IMR-90 (cell line): Measurements from ENCODE around the gene TUBGCP6. TPM values are rescaled to one million over a fixed set of nuclear protein-coding genes. Genes with fewer than 3 reads are reported as not detected.

Experiments used
- ATAC-seq: fragments of 200-7000 bp; cut with Tn5 transposase; 2 replicates; pipeline ENCODE4 v1.9.1; 2020; ENCODE audit warnings: low read depth, mild to moderate bottlenecking, moderate library complexity
- BruUV-seq: library from RNA; stranded (reverse); fragments of 400-500 nt; replicated peaks from 2 replicates; lab custom pipeline; 2021; lab: Mats Ljungman, UMichigan
- CTCF ChIA-PET: fragments of 300-600 bp; formaldehyde crosslinking; extraction: SDS; loops from one replicate; lab custom pipeline; 2021; ENCODE audit warnings: antibody characterized with exemption; lab: Yijun Ruan, JAX
- POLR2A ChIA-PET: fragments of 300-600 bp; sonication (Branson Sonifier 250); formaldehyde crosslinking; loops from one replicate; lab custom pipeline; 2022; ENCODE audit warnings: antibody characterized with exemption; ENCODE audit not compliant: unreplicated experiment; lab: Charles Lee
- DNase-seq: peaks from one replicate; pipeline ENCODE4 v3.0.0; 2013
- H2AFZ ChIP-seq: replicated peaks from 2 replicates; pipeline ENCODE3; 2013; ENCODE audit warnings: low read length, mild to moderate bottlenecking; ENCODE audit not compliant: poor library complexity
- H2AK5ac ChIP-seq: 2 replicates; pipeline ENCODE4 v1.6.1; 2013; ENCODE audit warnings: low read depth, low read length, inconsistent platforms
- H2AK9ac ChIP-seq: replicated peaks from 2 replicates; pipeline ENCODE3; 2013; ENCODE audit warnings: mild to moderate bottlenecking, low read depth, low read length, moderate library complexity; ENCODE audit not compliant: poor library complexity
- H2BK120ac ChIP-seq: 2 replicates; pipeline ENCODE4 v1.6.1; 2013; ENCODE audit warnings: low read depth, low read length, inconsistent platforms
- H2BK15ac ChIP-seq: 3 replicates; pipeline ENCODE4 v1.6.1; 2013; ENCODE audit warnings: low read depth, low read length, inconsistent platforms
- H2BK20ac ChIP-seq: 2 replicates; pipeline ENCODE4 v1.6.1; 2013; ENCODE audit warnings: low read depth, mild to moderate bottlenecking, inconsistent platforms, low read length, moderate library complexity
- H2BK5ac ChIP-seq: 2 replicates; pipeline ENCODE4 v1.6.1; 2013; ENCODE audit warnings: mild to moderate bottlenecking, low read depth, low read length, inconsistent platforms; ENCODE audit not compliant: poor library complexity, severe bottlenecking
- H3K14ac ChIP-seq: replicated peaks from 2 replicates; pipeline ENCODE4 v1.6.1; 2013; ENCODE audit warnings: low read depth, low read length, inconsistent platforms
- H3K18ac ChIP-seq: 2 replicates; pipeline ENCODE4 v1.6.1; 2013; ENCODE audit warnings: low read depth, low read length, control low read depth
- H3K23ac ChIP-seq: 2 replicates; pipeline ENCODE4 v1.6.1; 2013; ENCODE audit warnings: low read depth, low read length, inconsistent platforms
- H3K27ac ChIP-seq: 2 replicates; pipeline ENCODE4 v1.5.1; 2013; ENCODE audit warnings: mild to moderate bottlenecking, control low read depth, low read length; ENCODE audit not compliant: insufficient read depth
- H3K27me3 ChIP-seq: 2 replicates; pipeline ENCODE4 v1.6.1; 2013; ENCODE audit warnings: low read length; ENCODE audit not compliant: control insufficient read depth, insufficient read depth
- H3K36me3 ChIP-seq: 2 replicates; pipeline ENCODE4 v1.6.1; 2013; ENCODE audit warnings: low read length, mixed read lengths; ENCODE audit not compliant: control insufficient read depth, insufficient read depth
- H3K4ac ChIP-seq: 2 replicates; pipeline ENCODE4 v1.6.1; 2013; ENCODE audit warnings: low read depth, low read length, inconsistent platforms
- H3K4me1 ChIP-seq: 2 replicates; pipeline ENCODE4 v1.6.1; 2013; ENCODE audit warnings: low read length, mixed read lengths; ENCODE audit not compliant: control insufficient read depth, insufficient read depth
- H3K4me2 ChIP-seq: 2 replicates; pipeline ENCODE4 v1.6.1; 2013; ENCODE audit warnings: low read depth, mild to moderate bottlenecking, control low read depth, low read length, moderate library complexity
- H3K4me3 ChIP-seq: 2 replicates; pipeline ENCODE4 v1.5.1; 2013; ENCODE audit warnings: low read depth, mild to moderate bottlenecking, control low read depth, low read length, moderate library complexity; ENCODE audit not compliant: insufficient read depth
- H3K56ac ChIP-seq: 2 replicates; pipeline ENCODE4 v1.6.1; 2013; ENCODE audit warnings: low read length, inconsistent platforms; ENCODE audit not compliant: insufficient read depth; ENCODE audit errors: extremely low read depth
- H3K79me1 ChIP-seq, 2 experiments: 2 replicates each; pipeline ENCODE4 v1.6.1; 2013; ENCODE audit warnings: low read length in 2 of 2, inconsistent platforms in 1 of 2, low read depth in 1 of 2
- H3K9ac ChIP-seq: 2 replicates; pipeline ENCODE4 v1.6.1; 2013; ENCODE audit warnings: low read depth, low read length, control low read depth
- H3K9me1 ChIP-seq: 2 replicates; pipeline ENCODE4 v1.6.1; 2013; ENCODE audit warnings: low read length, inconsistent platforms; ENCODE audit not compliant: insufficient read depth
- H3K9me3 ChIP-seq: 2 replicates; pipeline ENCODE4 v1.6.1; 2013; ENCODE audit warnings: low read length; ENCODE audit not compliant: control insufficient read depth, insufficient read depth
- H4K20me1 ChIP-seq: 2 replicates; pipeline ENCODE4 v1.6.1; 2013; ENCODE audit warnings: low read length, inconsistent platforms; ENCODE audit not compliant: insufficient read depth
- H4K5ac ChIP-seq: 2 replicates; pipeline ENCODE4 v1.6.1; 2013; ENCODE audit warnings: mild to moderate bottlenecking, low read depth, low read length, control low read depth
- H4K8ac ChIP-seq, 2 experiments: 2 replicates each; pipeline ENCODE4 v1.6.1; 2013; ENCODE audit warnings: low read depth in 2 of 2, low read length in 2 of 2, control low read depth in 1 of 2, inconsistent platforms in 1 of 2
- H4K91ac ChIP-seq: 2 replicates; pipeline ENCODE4 v1.6.1; 2013; ENCODE audit warnings: low read depth, low read length, inconsistent platforms; ENCODE audit not compliant: insufficient read depth
- CEBPB ChIP-seq: IDR thresholded peaks from 2 replicates; pipeline ENCODE4 v1.6.1; 2012; ENCODE audit warnings: low read depth, low read length, improper control_type of control experiment
- CHD1 ChIP-seq: IDR thresholded peaks from 2 replicates; pipeline ENCODE4 v1.6.1; 2012; ENCODE audit warnings: low read depth, low read length, improper control_type of control experiment
- ELK1 ChIP-seq: fragments of 150-350 bp; IDR thresholded peaks from 2 replicates; pipeline ENCODE4 v1.6.1; 2016; ENCODE audit warnings: low read depth, mild to moderate bottlenecking, low read length, moderate library complexity, borderline replicate concordance
- MAFK ChIP-seq: IDR thresholded peaks from 2 replicates; pipeline ENCODE4 v1.6.1; 2012; ENCODE audit warnings: low read depth, low read length, improper control_type of control experiment
- MAZ ChIP-seq: IDR thresholded peaks from 2 replicates; pipeline ENCODE4 v1.6.1; 2012; ENCODE audit warnings: low read depth, mild to moderate bottlenecking, low read length, improper control_type of control experiment, moderate library complexity, borderline replicate concordance
- RAD21 ChIP-seq: IDR thresholded peaks from 2 replicates; pipeline ENCODE4 v1.6.1; 2012; ENCODE audit warnings: low read length, improper control_type of control experiment
- RFX5 ChIP-seq: IDR thresholded peaks from 2 replicates; pipeline ENCODE4 v1.8.0; 2012; ENCODE audit warnings: low read depth, mild to moderate bottlenecking, low read length, moderate library complexity
- WGBS, 2 experiments: methylation state at CpG; one replicate each; pipeline versions ENCODE4 v1.1.5 to v1.1.7; 2013; ENCODE audit warnings: missing lambda C conversion rate in 2 of 2; ENCODE audit not compliant: insufficient read length in 1 of 2; ENCODE audit errors: extremely low coverage in 2 of 2; 5-methylcytosine and 5-hydroxymethylcytosine counted together
- dilution Hi-C: fragments of 300-500 bp; cut with HindIII; formaldehyde crosslinking; loops from one replicate; pipeline ENCODE4 v1.14.3; 2018; ENCODE audit warnings: low sequenced_read_pairs; ENCODE audit not compliant: unreplicated experiment
- in situ Hi-C: fragments of 300-500 bp; cut with MboI; formaldehyde crosslinking; loops from 3 replicates; pipeline ENCODE4 v1.14.3; 2019; ENCODE audit warnings: low sequenced_read_pairs, inconsistent platforms, mixed read lengths
- intact Hi-C: fragments of 100-400 bp; cut with micrococcal nuclease; formaldehyde crosslinking; loops from 2 replicates; pipeline ENCODE4 v1.10.0; 2022
- polyA plus RNA-seq, 3 experiments: library from polyadenylated mRNA; depleted of rRNA; stranded (reverse); fragments of >200 nt; gene quantifications; 2 replicates each; pipeline ENCODE4 v1.2.3, GENCODE V29; 2012; ENCODE audit warnings: low replicate concordance in 1 of 3
- total RNA-seq: library from RNA; depleted of rRNA; stranded (reverse); fragments of >200 nt; gene quantifications from 2 replicates; pipeline ENCODE4 v1.2.3, GENCODE V29; 2012

The TUBGCP6 gene
- total and polyA plus RNA-seq, 2 of the 4 experiments (the other 2 are of a cell fraction), result 10.8 to 28.6 TPM

- no peak overlapping the region for H2BK15ac ChIP-seq
- no peak overlapping the region for H3K9ac ChIP-seq
- no peak overlapping the region for H2BK120ac ChIP-seq
- no peak overlapping the region for H3K27ac ChIP-seq
- no peak overlapping the region for H3K23ac ChIP-seq
- TF ChIP-seq CEBPB (no peak), MAZ (no peak), RAD21 (no peak), CHD1 (no peak), MAFK (no peak), ELK1 (no peak), RFX5 (no peak)
- peaks cover 76% of the 10 kb centered on the region for H3K36me3 ChIP-seq
- no peak overlapping the region for H3K56ac ChIP-seq
- intact Hi-C loops, result no loop called here
- no peak overlapping the region for H3K4me3 ChIP-seq
- in situ Hi-C loops, result loop anchor here (25.0 kb wide), 1 partner anchor 410 kb away; no protein-coding TSS in a partner anchor
- no peak overlapping the region for H4K5ac ChIP-seq
- H4K8ac ChIP-seq, result no peak overlapping the region
- no peak overlapping the region for H2AK9ac ChIP-seq
- peaks cover 4 to 19% of the 10 kb centered on the region in 2 experiments; a peak in 2 of 4 replicates for H3K79me1 ChIP-seq
- peaks cover 3% of the 10 kb centered on the region; the same call in 1 of the 2 replicates for H3K9me1 ChIP-seq
- H3K14ac ChIP-seq, result no peak overlapping the region
- no peak for DNase-seq
- WGBS, 2 experiments, result 94% methylated on average over 3 of the region's 8 CpGs; no CpG with 5 or more reads in 1 of the 2 experiments
- no peaks in the 10 kb centered on the region for H3K9me3 ChIP-seq
- no peak overlapping the region for H2AFZ ChIP-seq
- dilution Hi-C loops, result no loop called here
- H3K4me2 ChIP-seq, result no peak overlapping the region
- H3K4me1 ChIP-seq, result no peaks in the 10 kb centered on the region
- H2BK5ac ChIP-seq, result no peak overlapping the region
- H2AK5ac ChIP-seq, result no peak overlapping the region
- no peak overlapping the region for H3K4ac ChIP-seq
- H3K18ac ChIP-seq, result no peak overlapping the region
- CTCF ChIA-PET, result interaction anchor here (0.5 kb wide), 1 partner anchor 21 kb away, joined by 3 read pairs; no protein-coding TSS in a partner anchor
- POLR2A ChIA-PET, result no interaction called here
- no peak overlapping the region for H2BK20ac ChIP-seq
- peaks cover 24% of the 10 kb centered on the region for H4K20me1 ChIP-seq
- no TSS peak for BruUV-seq
- no peaks in the 10 kb centered on the region for H3K27me3 ChIP-seq
- no peak overlapping the region for H4K91ac ChIP-seq
- no peak for ATAC-seq
Observed at GRCh38 chr22:50222508-50222907, 22.3 kb downstream of the TUBGCP6 start.
